Right hindlimb (tissue), 1 donor: Measurements from ENCODE around the gene CLEC18B.
"Not testable (repeated sequence)": the region's sequence is repeated elsewhere in the genome, so short reads cannot be mapped to it uniquely, and the experiment has no call there.

Experiments
- DNase-seq: peaks from one replicate; pipeline ENCODE4 v3.0.0-alpha.2; 2018

CLEC18B gene

DNA sequence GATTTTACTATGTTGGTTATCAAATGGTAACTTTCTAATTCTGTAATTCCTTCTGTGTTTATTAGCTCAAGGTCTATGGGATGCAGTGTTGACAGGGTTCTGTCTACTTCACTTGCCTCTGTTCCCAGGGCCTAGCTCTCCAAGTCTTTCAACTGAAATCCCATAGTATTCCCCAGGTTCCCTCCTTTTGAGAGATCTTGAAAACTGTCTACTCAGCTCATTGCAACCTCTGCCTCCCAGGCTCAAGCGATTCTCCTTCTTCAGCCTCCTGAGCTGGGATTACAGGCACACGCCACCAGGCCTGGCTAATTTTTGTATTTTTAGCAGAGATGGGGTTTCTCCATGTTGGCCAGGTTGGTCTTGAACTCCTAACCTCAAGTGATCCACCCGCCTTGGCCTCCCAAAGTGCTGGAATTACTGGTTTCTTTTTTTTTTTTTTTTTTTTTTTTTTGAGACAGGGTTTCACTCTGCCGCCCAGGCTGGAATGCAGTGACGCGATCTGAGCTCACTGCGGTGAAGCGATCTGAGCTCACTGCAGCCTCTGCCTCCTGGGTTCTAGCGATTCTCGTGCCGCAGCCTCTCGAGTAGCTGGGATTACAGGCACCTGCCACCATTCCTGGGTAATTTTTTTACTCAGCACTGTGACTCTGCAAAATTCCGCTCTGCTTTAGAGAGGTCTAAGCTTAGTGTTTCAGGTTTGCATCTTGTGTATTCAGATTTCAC is 22.5 kb upstream of the CLEC18B start:
- DNase-seq: not testable (repeated sequence)

DNA sequence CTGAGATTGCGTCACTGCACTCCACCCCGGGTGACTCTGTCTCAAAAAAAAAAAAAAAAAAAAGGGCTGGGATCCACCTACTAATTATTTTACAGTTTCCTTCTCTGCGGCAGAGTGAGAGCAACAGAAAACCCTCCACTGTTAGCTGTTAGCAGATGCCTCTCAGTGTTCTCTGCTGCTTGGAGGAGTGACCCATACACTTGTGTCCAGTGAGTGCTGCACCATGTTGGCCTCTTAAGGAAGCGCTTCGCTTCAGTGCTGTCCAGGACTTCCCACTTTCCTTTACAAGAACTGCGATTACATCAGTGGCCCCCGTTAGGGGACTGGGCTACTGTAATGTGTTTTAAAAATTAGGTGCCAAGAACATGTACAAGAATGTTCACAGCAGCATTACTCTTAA is 18.4 kb upstream of the CLEC18B start:
- no peak for DNase-seq

DNA sequence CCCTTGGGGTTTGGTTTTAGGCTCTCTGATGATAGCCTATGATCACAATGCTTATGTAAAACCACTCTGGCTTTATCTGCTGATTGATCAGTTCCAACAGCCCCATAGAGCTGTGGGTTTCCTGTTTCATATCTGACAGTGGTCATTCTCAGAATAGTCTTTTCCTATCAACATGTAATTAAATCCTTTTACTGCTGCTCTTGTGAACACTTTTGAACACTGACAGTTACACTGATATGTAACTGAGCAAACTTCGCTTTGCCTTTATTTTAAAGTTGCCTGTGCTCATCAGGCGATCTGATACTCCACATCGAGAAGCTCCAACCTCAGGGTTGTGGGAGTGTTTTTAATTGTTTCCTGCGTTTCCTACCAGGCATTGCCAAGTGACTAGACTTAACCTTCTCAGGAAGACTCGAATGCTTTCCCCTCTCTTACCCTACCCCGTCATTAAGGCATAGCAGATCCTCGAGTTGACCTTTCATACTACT is 17.3 kb upstream of the CLEC18B start:
- no peak for DNase-seq

DNA sequence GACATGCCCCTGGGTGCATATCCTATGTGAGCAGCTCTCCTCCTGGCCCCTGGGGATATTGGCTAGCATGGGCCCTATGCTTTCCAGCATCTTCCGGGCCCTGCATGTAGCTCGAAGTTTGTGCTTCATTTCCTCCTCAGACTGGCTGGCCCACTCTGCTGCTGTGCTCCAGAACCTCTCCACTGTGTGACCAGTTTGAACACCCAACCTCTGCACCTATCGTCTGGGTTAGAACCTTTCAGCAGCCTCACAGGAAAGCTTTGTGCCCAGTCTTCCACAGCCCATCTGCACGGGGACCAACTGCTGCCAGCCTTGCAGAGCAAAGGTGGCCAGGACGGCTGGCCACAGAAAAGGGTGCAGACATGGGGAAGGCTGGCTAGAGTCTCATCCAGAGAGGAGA is 10.2 kb upstream of the CLEC18B start:
- no peak for DNase-seq

DNA sequence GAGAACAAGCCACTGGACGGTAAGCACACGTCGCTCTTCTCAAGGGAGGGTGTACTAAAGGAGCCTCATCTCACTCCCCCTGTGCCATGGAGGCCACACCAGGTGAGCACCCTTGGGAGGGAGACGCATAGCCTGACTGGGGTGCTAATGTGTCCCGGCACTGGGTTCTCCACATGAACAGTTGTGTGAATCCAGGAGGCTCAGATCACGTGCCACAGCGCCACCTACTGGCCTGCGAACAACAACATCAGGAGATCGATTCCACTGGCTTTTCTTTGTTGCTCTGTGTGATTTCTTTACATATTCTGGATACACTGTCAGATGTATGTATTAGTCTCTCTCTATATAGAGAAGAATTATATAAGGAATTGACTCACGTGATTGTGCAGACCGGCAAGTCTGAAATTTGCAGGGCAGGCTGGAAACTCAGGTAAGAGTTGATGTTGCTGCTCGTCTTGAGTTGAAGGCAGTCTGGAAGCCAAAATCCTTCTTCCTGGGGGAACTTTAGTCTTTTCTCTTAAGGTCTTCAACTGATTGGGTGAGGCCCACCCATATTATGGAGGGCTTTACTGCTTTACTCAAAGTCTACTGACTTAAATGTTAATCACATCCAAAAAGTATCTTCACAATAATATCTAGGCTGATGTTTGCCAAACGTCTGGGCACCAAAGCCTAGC is 8.9 kb upstream of the CLEC18B start:
- peak; percentile 44 for DNase-seq

DNA sequence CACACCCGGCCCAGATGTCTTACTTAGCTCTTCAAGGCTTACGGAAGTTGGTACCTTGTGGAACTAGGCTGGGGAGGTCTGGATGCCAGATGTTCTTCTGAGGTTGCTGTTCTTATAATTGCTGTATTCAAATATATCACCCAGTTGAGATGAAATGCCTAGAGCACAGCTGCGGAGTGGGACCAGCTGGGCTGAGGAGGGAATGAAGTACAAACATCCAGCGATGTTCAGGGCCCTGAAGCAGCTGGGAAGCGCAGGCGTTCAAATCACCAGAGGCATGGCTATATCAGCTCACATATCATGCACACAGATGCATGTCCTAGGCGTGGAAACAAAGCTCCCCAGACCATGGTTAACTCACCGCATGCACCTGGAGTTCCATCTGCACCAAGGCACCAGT is 7.2 kb upstream of the CLEC18B start:
- DNase-seq: not testable (repeated sequence)

DNA sequence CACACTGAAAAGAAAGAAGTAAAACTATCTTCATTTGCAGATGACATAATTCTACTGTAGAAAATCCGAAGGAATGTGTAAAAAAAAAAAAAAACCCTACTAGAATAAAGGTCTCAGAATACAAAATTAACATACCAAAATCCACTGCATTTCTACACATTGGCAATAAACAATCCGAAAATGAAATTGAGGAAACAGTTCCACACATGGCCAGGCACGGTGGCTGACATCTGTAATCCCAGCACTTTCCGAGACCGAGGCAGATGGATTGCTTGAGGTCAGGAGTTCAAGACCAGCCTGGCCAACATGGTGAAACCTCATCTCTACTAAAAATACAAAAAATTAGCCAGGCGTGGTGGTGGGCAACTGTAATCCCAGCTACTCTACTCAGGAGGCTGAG is 4.5 kb upstream of the CLEC18B start:
- DNase-seq: not testable (repeated sequence)

DNA sequence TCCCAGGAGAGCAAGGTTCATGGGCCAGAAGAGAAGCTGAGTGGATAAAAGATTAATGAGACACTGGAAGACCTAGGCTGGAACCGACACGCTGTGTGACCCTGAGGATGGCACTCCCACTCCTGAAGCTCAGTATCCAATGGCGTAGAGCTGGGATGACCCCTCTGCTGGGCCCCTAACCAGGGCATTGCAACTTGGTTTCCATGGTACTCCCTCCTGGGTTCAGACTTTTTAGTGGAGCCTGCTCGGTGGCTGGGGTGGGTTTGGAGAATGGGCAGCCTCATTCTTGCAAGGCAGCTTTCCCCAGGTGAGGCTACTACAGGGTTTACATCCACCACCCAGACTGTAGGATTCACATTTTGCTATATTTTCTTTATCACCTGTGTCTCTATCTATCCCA is 2.4 kb upstream of the CLEC18B start:
- DNase-seq: not testable (repeated sequence)

DNA sequence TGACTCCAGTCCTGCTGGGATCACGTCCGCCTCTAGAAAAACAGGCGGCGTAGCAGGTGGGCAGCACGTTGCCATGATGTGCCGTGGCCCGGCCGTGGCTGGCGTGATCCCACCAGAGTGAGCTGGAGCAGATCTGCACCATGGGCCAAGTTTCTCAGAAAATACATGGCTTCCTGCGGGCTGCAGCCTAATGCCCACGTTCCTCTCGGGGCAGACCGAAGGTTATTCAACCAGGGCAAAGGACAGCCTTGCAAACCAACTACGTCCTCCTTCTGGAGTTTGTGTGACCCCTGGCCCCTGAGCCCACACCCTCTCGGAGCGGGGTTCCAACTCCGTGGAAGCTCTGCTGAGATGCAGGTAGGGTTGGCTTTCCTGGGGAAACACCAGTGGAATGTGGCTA is 808 bp upstream of the CLEC18B start:
- not testable (repeated sequence) for DNase-seq

DNA sequence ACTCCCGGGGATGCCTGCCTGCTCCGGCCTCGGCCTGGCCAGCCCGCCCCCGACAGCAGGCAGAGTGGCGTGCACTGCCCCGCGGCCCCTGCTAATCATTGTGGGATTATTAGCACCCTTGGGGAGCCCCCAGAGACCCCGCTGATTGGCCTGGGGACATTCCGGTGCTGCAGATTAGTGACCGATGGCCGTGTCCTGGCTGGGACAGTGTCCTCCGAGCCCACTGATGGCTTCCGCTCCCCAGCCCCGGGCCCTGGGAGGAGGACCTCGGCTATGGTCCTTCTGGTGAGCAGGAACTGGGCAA is 156 bp upstream of the CLEC18B start:
- not testable (repeated sequence) for DNase-seq

DNA sequence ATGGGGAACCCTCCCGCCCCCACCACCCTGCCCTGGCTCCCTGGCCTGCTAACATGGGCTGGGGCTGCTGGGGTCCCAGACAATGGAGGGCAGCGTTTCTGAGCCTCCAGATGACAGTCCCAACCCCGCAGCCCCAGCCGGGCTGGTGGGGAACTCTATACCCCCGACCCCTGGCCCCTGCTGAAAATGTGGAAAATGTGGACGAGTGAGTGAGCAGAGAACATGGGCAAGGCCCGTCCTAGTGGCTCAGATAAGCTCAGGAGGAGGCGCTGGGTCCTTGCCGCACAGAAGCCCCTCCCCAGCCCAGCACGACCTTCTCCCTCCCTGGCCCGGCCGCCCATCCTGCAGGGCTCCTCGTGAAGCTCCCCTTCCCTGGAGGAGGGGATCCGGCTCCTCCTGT is 1.5 kb downstream of the CLEC18B start:
- DNase-seq: not testable (repeated sequence)

DNA sequence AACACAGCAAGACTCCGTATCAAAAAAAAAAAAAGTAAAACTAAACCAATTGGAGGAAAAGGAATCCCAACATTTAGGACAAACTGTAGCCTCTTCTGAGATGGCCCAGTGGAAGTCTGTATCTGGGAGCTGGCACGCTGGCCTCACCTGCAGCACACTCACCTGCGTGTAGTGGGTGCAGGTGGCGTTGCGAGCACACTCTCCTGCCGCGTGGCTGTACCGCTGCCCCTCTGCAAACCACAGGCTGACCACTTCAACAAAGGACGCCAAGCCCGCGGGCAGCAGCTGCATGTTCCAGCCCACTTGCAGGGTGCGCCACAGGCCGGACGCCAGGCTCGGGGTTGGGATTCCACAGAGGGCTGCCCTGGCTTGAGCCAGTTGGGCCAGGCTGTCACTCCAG is 3.4 kb downstream of the CLEC18B start:
- not testable (repeated sequence) for DNase-seq

DNA sequence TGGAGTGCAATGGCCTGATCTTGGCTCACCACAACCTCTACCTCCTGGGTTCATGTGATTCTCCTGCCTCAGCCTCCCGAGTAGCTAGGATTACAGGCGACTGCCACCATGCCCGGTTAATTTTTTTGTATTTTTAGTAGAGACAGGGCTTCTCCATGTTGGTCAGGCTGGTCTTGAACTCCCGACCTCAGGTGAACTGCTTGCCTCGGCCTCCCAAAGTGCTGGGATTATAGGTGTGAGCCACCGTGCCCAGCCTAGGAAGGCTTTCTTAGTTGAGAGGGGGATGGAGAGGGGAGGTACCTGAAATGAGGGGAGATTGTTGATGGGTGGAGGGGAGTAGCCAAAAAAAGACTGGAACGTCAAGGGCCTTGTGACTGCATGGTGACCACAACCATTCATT is 7.4 kb downstream of the CLEC18B start:
- DNase-seq: not testable (repeated sequence)

DNA sequence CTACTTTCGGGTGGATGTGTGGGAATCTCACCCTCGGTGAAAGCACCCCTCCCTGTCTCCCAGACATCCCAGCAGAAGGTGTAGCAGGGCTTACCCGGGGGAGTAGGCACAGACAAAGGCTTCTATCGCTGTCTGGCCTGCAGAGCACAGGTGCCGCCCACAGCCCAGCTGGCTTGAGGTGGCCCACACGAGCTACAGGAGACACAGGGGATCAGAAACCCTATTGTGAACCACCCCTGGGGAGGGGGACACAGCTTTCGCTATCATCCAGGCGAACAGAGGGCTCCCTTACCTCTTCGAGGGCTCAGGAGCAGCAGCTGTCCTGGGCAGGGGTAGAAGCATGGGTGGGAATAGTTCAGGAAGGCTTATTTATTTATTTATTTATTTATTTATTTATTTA is 7.8 kb downstream of the CLEC18B start:
- DNase-seq: not testable (repeated sequence)

DNA sequence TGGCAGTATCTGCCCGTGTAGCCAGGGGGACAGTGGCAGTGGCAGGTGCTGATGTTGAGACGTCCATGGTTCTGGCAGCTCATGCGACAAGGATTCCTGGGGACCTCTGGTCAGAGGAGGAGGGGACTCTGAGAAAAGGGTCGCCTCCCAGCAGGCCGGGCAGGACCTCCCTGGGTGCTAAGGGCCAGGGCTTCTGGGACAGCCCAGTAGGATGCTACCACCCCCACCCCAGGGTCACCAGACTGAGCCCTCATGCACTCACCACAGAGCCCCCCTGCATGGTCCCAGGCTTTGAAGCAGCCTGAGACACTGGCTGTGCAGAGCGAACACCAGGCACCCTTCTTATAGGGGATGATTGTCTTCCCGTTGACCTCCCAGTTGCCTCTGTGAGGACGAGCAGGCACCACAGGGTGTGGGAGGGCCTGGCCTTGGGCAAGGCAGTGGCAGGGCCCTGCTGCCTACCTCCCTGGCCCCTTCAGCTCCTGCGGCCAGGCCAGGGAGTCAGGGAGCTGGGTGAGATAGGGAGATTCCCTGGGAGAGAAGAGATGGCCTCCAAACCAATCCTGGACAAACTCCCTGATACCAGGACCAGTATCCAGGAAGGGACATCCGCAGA is 8.4 kb downstream of the CLEC18B start:
- DNase-seq: not testable (repeated sequence)

DNA sequence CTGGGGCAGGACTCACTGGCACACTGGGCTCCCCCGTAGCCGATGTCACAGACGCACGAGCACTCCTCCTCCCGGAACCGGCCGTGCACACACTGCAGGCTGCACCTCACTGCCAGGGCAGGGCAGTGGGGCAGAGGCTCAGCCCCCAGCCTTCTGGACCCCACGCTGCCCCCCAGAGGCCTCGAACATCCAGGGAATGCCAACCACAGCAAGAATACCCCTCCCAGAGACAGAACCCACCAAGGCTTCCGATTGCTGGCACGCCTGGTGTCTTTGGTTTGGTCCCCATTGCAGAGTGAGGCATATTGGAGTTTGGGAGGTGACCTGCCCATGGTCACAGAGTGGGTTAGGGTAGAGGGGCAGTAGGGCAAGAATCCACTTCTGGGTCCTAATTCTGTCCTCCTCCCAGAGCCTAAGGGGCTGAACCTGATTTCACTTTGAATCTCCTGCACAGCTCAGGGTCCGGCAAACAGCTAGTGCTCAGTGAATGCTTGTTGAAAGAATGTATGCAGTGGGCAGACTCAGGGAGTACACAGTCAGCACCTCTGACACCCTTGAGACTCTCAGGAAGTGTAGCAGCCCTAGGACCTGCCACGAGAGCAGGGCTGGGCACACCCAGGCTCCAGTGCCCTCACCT is 9.0 kb downstream of the CLEC18B start:
- not testable (repeated sequence) for DNase-seq

DNA sequence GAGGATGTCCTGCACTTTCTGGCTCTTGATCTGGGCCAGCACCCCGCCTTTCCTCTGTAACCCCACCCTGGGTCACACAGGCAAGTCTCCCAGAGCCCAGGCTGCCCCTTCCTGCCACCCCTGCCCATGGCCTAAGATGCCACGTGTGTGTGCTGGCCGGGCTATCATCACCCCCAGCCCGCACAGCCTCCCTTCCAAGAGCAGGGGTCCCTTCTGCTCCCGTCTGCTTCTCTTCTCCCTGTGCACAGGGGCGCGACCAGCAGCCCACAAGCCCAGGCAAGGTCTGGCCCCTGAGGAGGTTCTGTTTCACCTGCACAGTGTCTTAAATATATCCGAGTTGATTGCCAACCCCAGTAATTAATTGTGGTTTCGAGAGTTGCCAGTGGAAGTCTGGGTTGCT is 10.3 kb downstream of the CLEC18B start:
- DNase-seq: not testable (repeated sequence)

DNA sequence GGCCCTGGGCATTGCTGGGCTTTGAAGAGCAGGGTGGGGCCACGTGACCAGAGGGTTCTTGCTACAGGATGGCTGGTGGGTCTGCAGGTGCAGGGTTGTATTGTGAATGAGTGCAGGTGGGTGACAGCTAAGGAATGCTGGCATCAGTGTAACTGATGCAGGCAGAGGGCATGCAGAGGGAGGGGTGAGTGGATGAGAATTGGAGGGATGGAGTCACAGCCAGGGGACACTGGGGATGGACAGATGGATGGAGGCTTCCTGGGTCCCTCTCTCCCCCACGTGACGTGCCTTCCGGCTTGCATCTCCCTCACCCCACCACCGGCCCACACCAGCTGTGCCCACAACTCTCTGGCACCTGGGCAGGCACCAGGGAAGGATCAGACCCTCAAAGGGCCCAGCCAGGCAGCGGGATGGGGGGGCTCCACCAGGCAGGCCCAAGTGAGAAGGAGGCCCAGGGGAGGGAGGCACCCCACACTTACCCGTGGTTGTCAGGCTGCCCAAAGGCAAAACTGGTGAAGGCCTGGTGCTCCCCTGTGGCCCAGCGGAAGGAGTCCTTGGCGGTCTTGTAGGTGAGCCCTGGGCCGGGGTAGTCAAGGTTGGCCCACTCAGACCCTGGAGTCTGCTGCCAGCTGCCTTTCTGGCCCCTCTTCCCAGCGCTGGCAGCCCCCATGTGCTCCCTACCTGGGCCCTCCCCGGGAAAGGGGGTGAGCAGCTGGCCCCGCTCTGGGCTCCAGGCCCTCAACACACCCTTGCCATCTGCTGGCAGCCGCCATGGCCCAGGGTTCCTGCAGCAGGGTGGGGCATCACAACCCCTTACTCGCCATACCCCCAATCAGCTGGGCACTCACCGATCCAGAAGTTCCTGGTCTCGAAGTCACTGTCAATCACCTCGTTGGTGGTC is 11.0 kb downstream of the CLEC18B start:
- not testable (repeated sequence) for DNase-seq

DNA sequence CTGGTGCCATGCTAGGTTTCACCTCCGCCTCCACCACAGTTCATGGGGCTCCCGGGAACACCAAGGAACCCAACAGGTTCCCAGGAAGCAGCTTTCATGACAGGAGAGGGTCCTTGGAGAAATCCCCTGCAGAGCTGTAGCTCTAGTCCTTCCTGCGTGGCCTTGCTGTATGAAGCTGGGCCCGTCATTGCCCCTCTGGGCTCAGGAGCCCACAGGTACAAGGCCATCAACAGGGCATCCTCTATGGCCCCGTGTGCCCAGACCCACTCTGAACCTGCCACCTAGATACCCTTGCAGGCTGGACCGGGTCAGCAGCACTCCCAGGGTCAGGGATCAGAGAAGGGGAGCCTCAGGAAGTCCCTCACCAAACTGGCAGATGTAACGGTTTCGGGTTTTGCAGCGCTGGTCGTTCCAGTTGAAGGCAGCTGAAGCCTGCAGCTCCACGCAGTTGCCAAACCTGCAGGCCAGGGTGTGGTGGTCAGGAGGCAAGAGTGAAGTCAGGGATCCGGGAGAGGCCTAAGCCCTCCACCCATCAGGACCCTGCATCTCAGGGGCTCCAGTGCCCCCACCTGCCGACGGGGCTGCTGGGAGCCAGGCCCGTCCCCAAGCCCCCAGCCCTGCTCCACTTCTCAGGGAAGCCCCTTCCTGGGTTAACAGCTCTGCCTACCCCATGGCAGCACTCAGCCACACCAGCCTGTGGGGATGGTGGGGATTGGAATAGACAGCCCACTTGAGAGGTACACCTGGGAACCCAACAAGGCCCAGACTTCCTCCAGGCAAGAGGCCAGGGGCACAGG is 11.9 kb downstream of the CLEC18B start:
- DNase-seq: not testable (repeated sequence)

DNA sequence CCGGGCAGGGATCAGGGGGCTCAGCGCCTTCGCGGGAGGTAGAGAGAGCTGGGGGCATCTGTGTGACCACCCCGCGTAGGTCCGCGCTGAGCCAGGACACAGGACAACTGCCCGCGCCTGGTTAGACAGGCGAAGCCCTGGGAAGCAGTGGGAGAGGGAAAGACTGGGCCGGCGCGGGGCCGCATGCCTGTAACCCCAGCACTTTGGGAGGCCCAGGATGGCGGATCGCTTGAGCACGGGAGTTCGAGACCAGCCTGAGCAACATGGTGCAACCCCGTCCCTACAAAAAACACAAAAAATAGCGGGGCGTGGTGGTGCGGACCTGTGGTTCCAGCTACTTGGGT is 13.9 kb downstream of the CLEC18B start:
- peak; percentile 47 for DNase-seq

DNA sequence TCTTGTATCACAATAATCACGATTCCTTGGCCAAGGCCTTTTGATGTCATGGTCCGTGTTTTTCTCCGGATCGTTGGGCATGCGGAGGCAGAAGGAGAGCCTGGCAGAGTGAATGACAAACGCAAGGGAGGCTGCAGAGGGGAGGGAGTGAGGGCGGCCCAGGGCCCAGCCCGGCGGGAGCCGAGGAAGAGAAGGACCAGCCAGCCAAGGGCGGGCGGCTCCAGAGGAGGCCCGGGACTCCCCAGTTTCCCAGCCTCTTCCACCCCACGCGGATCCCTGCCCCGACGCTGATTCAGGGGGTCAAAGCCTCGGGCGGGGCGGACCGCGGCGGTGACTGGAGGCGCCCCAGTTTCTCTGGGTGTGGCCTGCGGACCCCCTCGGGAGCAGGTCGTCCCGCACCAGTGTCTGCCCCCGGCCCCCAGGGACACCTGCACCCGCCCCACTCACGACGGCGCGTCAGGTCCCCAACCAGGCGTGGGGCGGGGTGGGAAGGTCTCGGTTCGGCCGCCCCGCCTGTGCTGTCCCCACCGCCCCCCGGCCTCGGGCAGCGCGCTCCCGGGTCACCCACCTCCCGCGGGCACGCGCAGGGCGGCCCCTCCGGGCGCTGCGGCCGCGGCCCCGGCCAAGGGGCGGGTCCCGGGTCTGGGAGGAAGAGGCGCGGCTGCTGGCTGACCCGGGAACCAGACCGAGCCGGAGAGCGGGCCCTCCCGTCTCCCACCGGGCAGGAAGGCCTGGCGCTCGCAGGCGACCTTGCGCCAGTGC is 14.5 kb downstream of the CLEC18B start:
- DNase-seq: not testable (repeated sequence)
